ENCODE measurements around the gene RPL6.

The RPL6 gene

DNA sequence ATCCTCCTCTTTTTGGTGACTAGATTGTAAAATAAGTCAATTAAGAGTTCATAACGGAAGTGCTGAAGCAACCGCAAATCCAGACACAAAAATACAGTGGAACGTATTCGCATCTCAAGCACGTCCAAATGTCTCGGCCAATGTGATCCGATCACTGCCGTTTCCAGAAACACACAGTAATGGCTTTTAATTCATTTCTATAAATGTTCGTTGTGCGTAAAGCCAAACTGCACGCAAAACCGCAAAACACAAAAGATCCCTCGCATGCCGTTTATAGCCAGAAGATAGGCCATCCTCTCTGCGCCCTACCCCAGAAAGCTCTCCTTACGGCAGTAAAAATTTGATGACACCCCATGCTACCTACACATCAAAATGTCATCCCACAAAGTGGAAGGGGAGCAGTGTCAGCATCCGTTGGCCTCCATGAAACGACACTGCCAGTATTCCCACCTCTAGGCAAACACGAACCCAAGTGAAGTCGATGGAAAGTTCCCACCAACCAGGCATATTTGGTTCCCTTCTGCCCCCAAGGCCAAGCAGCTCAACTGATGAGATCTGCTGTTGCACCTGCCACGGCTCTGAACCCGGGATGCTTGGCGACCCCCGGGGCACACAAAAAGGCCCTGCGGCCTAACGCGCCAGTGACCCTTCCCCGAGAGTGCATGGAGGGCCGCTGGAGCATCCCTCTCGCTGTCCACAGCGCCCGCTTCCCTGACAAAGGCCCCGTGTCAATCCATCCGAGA, 28.6 kb downstream of the RPL6 start:
- no peak for DNase-seq (ENCODE audit: low spot score)

DNA sequence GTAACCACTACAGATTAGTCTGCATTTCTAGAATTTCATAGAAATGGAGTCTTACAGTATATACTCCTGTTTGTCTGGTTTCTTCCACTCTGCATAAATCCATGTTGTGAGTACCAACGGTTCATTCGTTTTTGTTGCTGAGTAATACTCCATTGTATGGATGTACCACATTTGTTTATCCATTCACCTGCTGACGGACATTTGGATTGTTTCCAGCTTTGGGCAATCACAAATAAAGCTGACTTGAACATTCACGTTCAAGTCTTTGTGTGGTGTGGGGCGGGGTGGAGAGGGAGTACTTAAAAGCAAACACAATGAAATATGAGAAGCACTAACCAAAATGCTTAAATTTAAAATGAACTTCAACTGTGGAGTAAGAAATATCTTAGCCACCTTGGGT, 34.3 kb downstream of the RPL6 start:
- no peak for DNase-seq (ENCODE audit: low spot score)

DNA sequence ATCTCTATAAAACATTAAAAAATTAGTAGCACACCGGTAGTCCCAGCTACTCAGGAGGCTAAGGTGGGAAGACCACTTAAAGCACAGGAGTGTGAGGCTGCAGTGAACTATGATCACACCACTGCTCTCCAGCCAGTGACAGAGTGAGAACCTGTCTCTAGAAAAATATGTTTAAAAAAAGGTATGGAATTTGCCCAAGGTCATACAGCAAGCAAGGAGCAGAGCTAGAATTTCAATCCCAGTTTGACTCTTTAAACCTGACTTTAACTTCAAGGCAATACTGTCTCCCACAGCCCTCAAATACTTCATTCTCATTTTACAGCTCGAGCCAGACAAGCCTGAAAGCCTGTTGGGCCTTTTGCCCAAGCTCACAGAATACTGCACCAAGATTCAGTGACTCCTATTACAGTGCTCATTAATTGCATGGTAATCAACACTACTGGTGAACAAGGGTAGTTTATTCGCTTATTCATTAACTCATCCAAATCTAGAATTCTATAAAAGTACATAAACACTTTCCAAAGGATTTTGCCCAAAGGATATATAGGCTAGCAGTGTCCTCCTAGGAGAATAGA, 35.2 kb downstream of the RPL6 start:
- DNase-seq (ENCODE audit: low spot score), result no peak

DNA sequence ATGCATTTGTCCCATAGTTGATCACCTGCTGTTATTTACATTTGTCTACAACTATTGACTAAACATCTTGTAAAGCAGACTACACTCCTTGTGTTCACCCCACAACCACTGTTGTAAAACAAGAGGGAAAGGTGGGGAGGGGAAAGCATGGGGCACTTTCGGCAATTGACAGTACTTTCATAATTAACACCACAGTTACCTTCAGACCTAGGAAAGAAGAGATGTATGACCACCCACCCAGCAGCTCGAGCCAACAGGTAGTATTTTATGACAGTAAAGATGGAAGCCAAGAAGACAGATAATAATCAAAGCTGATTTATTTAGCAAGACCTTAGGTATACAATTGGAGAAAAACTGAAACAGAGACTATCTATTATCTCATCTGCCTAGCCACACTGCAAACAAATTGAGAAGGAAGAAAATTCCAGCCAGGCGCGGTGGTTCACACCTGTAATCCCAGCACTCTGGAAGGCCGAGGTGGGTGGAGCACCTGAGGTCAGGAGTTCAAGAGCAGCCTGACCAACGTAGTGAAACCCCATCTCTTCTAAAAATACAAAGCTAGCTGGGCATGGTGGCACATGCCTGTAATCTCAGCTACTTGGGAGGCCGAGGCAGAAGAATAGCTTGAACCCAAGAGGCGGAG, 38.4 kb downstream of the RPL6 start:
- no peak for DNase-seq (ENCODE audit: low spot score)

- DNase-seq (ENCODE audit: low spot score), result no peak
These were observed 39.2 kb downstream of the RPL6 start for GRCh38 chr12:112370199-112370598.

DNA sequence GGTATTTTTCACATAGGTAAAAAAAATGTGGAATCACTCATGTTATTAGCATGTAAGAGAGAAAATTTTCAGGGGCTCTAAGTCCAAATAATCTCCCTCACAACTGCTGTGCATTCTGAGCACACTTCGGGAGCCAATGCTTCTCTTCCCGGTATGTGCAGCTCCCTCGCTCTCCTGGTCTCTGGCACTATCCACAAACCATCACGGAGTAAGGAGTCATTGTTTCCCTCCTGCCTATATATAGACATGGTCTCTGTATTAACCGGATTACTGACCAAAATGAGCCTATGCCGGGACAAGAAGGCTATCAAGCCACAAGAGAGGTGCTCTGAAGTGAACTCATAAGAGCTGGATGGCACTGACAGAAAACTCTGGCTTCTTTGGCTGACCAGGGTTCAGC, 40.5 kb downstream of the RPL6 start:
- no peak for DNase-seq (ENCODE audit: low spot score)

- DNase-seq (ENCODE audit: low spot score), result no peak
These were observed 41.4 kb downstream of the RPL6 start for GRCh38 chr12:112367965-112368364.

GRCh38 chr12:112362310-112362709, 47.1 kb downstream of the RPL6 start:
- no peak for DNase-seq (ENCODE audit: low spot score)

DNA sequence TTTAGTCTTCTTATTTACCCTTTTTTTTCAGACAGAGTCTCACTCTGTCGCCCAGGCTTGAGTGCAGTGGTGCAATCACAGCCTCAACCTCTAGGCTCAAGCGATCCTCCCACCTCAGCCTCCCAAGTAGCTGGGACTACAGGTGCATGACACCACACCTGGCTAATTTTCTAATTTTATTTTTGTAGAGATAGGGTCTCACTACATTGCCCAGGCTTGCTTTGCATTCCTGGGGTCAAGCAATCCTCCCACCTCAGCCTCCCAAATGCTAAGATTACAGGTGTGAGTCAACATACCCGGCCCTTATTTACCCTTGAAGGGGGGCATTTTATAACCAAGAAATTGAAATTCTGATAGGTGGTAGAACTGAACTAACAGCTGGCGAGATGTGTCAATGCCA, 48.1 kb downstream of the RPL6 start:
- DNase-seq (ENCODE audit: low spot score), result no peak

- DNase-seq (ENCODE audit: low spot score), result no peak
These were observed 50.1 kb downstream of the RPL6 start for GRCh38 chr12:112359290-112359689.

DNA sequence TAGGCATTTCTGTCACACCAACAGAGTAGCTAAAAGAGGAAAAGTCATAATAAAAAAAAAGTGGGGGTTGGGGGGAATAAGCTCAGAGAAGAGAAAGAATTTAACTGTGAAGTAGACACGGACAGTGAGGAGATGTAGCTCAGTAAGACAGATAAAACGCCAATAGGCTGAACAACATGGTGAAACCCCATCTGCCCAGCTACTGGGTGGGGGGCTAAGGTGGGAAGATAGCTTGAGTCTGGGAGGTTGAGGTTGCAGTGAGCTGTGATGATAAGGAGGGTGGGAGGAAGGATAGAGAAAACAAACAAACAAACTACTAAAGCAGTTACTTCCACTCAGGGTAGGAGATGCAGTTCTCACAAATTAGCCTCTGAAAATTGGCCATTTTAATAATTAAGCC, 52.2 kb downstream of the RPL6 start:
- peak; percentile 47 for DNase-seq (ENCODE audit: low spot score)
